GM12892 (cell line): ENCODE data around the gene PIP5KL1.

ENCODE experiments used
- POLR2A ChIP-seq: IDR thresholded peaks from 2 replicates; pipeline ENCODE4 v1.6.1; 2011; ENCODE audit warnings: low read depth, low read length, control low read depth
- POLR2AphosphoS5 ChIP-seq: IDR thresholded peaks from 2 replicates; pipeline ENCODE4 v1.6.1; 2011; ENCODE audit warnings: low read depth, low read length, control low read depth

DNA sequence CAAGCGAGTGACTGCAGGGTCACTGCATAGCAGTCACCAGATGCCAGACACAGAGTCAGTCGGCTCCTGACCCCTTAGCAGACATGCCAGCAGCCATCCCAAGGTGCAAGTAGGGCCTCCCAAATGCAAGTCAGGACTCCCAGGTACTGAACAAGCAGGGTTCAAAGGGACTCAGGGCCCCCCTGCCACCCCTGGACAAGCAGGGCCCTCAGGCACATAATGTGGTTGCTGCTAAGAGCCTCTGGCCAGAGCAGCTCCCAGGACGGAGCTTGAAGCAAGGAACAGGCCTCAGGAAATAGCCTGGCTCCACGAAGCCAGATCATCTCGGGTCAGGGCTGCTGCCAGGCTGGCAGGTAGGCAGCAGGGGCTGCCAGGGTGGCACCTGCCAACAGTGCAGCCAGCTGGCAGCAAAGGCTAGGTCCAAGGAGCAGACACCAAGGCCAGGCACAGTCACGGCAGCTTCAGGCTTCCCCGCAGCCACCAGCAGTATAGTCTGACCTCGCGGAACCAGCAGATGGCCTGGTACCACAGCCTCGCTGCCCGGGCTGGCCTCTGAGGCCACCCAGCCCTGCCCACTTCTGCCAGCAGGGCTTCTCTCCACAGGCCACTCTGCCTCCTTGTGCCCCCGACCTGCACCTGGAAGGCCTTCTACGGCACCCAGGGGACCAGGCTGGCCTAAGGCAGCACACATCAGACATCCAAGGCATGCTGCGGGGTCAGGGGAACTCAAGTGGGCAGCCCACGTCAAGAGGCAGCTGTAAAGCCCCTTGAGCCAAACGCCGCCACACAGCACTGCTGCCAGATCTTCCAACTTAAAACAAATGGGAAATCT, 42.8 kb upstream of the PIP5KL1 start:
- TF ChIP-seq POLR2A (no peak), POLR2AphosphoS5 (no peak)
